Mucosa of descending colon (tissue), 3 donors: ENCODE results near the gene AGAP1. TPM values are rescaled to one million over a fixed set of nuclear protein-coding genes. Genes with fewer than 3 reads are reported as not detected.

Experiments
- ATAC-seq: fragments of 200-7000 bp; cut with Tn5 transposase; one replicate; pipeline ENCODE4 v1.9.1; 2020; ENCODE audit warnings: mild to moderate bottlenecking, moderate library complexity
- DNase-seq, 3 donors: peaks; one replicate each; pipeline ENCODE4 v3.0.0-alpha.2; 2020
- H3K36me3 ChIP-seq: fragments of 200-600 bp; one replicate; pipeline ENCODE4 v1.8.0; 2021; ENCODE audit warnings: low read depth, mild to moderate bottlenecking
- H3K4me1 ChIP-seq: fragments of 200-600 bp; one replicate; pipeline ENCODE4 v1.8.0; 2021; ENCODE audit warnings: low read depth, mild to moderate bottlenecking
- H3K4me3 ChIP-seq: fragments of 200-600 bp; one replicate; pipeline ENCODE4 v1.8.0; 2021; ENCODE audit warnings: mild to moderate bottlenecking
- H3K9me3 ChIP-seq: fragments of 200-600 bp; one replicate; pipeline ENCODE4 v1.8.0; 2021; ENCODE audit warnings: mild to moderate bottlenecking
- intact Hi-C, 2 donors: fragments of 100-400 bp; cut with DNase I in 1 of 2; cut with micrococcal nuclease in 1 of 2; formaldehyde crosslinking; loops; one replicate each; pipeline versions ENCODE4 v1.11.0 to v1.11.1; 2022; cut with DNase I, micrococcal nuclease
- total RNA-seq, 3 donors: library from RNA; stranded (reverse); fragmentation: NEBNext Ultra II Directional in 2 of 3; extraction: Animal tissue kit (Norgen Biotek cat#: 25700) in 2 of 3; gene quantifications; one replicate each; pipeline versions ENCODE4 v1.2.1 to v1.2.4, GENCODE V29; 2021 to 2023
- TF ChIP-seq, protein P1 (sequence below): fragments of 200-600 bp; IDR thresholded peaks from one replicate; pipeline ENCODE4 v1.8.0; 2022; ENCODE audit warnings: antibody characterized with exemption, mild to moderate bottlenecking
- donor health status: DM: no; HTN: no; CAD: no; lungs with moderate emphysema.
- donor health status: DM: no; HTN: no; CAD: no.
- donor health status: DM: no; HTN: yes; CAD: no.

AGAP1 gene
- total RNA-seq, 3 donors from 2014 or later, result 68.1 to 112 (median 88.9) TPM

GRCh38 chr2:235592836-235593235, 99.0 kb downstream of the AGAP1 start:
- TF ChIP-seq, protein P1, sequence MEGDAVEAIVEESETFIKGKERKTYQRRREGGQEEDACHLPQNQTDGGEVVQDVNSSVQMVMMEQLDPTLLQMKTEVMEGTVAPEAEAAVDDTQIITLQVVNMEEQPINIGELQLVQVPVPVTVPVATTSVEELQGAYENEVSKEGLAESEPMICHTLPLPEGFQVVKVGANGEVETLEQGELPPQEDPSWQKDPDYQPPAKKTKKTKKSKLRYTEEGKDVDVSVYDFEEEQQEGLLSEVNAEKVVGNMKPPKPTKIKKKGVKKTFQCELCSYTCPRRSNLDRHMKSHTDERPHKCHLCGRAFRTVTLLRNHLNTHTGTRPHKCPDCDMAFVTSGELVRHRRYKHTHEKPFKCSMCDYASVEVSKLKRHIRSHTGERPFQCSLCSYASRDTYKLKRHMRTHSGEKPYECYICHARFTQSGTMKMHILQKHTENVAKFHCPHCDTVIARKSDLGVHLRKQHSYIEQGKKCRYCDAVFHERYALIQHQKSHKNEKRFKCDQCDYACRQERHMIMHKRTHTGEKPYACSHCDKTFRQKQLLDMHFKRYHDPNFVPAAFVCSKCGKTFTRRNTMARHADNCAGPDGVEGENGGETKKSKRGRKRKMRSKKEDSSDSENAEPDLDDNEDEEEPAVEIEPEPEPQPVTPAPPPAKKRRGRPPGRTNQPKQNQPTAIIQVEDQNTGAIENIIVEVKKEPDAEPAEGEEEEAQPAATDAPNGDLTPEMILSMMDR, result no peak
- DNase-seq (no peak), ATAC-seq (no peak)
- no peaks in the 10 kb centered on the region for H3K36me3 ChIP-seq
- H3K9me3 ChIP-seq, result no peaks in the 10 kb centered on the region
- H3K4me1 ChIP-seq, result peaks cover 9% of the 10 kb centered on the region
- no peak overlapping the region for H3K4me3 ChIP-seq
- intact Hi-C loops, result loop anchor here in 1 of 2 donors (5.0 kb wide), 1 partner anchor 456 kb away; no protein-coding TSS in a partner anchor

DNA sequence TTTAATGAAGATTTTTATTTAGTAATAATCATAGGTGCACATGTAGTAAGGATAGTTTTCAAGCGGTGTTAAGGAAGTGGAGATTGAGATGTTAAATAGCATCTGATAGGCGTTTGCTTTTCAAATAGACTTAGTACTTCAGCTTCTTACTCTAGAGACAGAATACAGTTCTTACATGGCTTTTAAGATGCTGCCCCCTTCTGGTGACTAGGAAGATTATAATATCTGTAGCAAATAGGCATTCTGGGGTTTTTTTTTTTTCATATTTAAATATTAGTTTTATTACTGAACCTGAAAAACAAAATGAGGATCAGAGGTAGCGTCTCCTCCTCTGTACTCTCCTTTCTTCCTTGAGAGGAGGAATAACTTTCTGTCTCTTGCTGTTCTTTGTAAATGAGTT, 100.2 kb downstream of the AGAP1 start:
- TF ChIP-seq, protein P1, result no peak
- Histone ChIP-seq H3K9me3 (no peaks in the 10 kb centered on the region), H3K4me3 (no peak overlapping the region), H3K36me3 (no peaks in the 10 kb centered on the region), H3K4me1 (peaks cover under 1% of the 10 kb centered on the region)
- peak; percentile 83 for ATAC-seq
- intact Hi-C loops, result loop anchor here in 1 of 2 donors (5.0 kb wide), 1 partner anchor 457 kb away; no protein-coding TSS in a partner anchor
- DNase-seq, result no peak

DNA sequence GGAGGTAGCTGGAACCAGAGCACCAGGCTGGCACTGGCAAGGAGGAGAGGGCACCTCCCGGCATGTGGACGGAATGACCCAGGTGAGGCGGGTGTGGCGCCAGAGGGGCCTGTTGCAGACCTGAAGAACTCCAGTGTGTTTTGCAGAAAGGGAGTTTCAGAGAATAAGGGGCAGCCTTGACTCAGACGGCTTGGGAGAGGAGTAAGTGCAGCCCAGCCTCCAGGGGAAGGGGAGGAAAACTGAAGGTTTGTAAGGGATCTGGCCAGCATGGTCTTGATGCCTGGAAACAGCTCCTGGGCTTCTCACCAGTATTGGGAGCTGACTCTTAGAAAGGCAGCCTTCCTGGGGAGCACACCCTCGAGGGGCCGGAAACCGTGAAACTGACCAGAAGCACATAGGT, 101.1 kb downstream of the AGAP1 start:
- intact Hi-C loops, result loop anchor here (1.0 to 5.0 kb wide), 4 partner anchors 77 to 458 kb away; no protein-coding TSS in a partner anchor
- DNase-seq (no peak), ATAC-seq (no peak)
- H3K36me3 ChIP-seq, result no peaks in the 10 kb centered on the region
- no peak overlapping the region for H3K4me3 ChIP-seq
- TF ChIP-seq, protein P1, result no peak
- H3K9me3 ChIP-seq, result no peaks in the 10 kb centered on the region
- H3K4me1 ChIP-seq, result no peaks in the 10 kb centered on the region

DNA sequence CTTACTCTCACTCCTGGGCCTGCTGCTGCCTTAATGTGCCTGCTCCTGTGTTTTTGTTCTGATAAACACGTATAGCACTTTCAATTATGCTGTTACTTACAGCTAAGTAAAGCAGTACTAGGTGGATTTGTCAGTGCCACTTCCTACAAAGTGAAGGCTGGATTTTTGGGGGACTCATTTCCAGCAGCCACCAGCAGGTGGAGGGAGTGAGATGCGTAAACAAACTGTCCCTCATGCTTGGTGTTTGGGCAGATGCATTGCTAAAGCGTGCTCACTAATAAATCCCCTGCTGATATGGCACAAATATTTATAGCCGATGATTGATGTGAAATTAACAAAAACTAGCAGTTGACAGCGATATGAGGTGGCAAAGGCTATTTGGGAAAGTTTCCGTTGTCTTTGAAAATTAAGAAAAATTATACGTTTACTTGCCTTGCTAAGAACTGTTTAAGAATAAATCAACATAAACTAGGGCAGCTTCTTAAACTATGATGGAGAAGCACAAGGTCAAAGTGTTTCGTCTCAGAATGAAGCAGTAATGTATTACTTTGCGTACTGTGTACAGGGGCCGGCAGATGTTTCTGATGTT, 101.7 kb downstream of the AGAP1 start:
- H3K36me3 ChIP-seq, result no peaks in the 10 kb centered on the region
- DNase-seq (peak in 2 of 3 donors; percentile 79 to 86), ATAC-seq (peak; percentile 75)
- no peaks in the 10 kb centered on the region for H3K9me3 ChIP-seq
- intact Hi-C loops, result loop anchor here (1.0 to 5.0 kb wide), 3 partner anchors 77 to 152 kb away; no protein-coding TSS in a partner anchor
- H3K4me3 ChIP-seq, result no peak overlapping the region
- no peaks in the 10 kb centered on the region for H3K4me1 ChIP-seq
- TF ChIP-seq, protein P1, result peak; percentile 53

- no peaks in the 10 kb centered on the region for H3K36me3 ChIP-seq
- TF ChIP-seq, protein P1, result no peak
- H3K4me1 ChIP-seq, result no peaks in the 10 kb centered on the region
- no peak overlapping the region for H3K4me3 ChIP-seq
- intact Hi-C loops, result loop anchor here in 1 of 2 donors (5.0 kb wide), 2 partner anchors 76 to 151 kb away; no protein-coding TSS in a partner anchor
- ATAC-seq, result no peak
- no peak for DNase-seq
- no peaks in the 10 kb centered on the region for H3K9me3 ChIP-seq
These were observed 102.4 kb downstream of the AGAP1 start for GRCh38 chr2:235596272-235596671.
